Endothelial cell of umbilical vein (primary cell): ENCODE data around the gene APRT. TPM values are rescaled to one million over a fixed set of nuclear protein-coding genes. Genes with fewer than 3 reads are reported as not detected.
A peak's percentile ranks its signal among the peaks of the same experiment; 100 is the strongest.

Source experiments
- Bru-seq: library from RNA; stranded (reverse); fragments of 400-500 nt; gene quantifications from one replicate; lab custom pipeline; 2021; lab: Mats Ljungman, UMichigan
- BruChase-seq, 2 experiments: library from RNA; stranded (reverse); fragments of 400-500 nt; gene quantifications; one replicate each; lab custom pipeline; 2021; lab: Mats Ljungman, UMichigan
- BruUV-seq: library from RNA; stranded (reverse); fragments of 400-500 nt; replicated peaks from 2 replicates; lab custom pipeline; 2021; lab: Mats Ljungman, UMichigan
- CTCF ChIA-PET: fragments of 300-600, 350-600 bp; sonication (Branson Sonifier 250); formaldehyde crosslinking; loops from one replicate; lab custom pipeline; 2021; ENCODE audit warnings: antibody characterized with exemption, inconsistent platforms; lab: Charles Lee
- POLR2A ChIA-PET: fragments of 300-600, 350-600 bp; sonication (Branson Sonifier 250); formaldehyde crosslinking; loops from one replicate; lab custom pipeline; 2021; ENCODE audit warnings: antibody characterized with exemption, inconsistent platforms; lab: Charles Lee
- DNase-seq: peaks from one replicate; pipeline ENCODE4 v3.0.0-alpha.2; 2011; ENCODE audit warnings: low read depth, low spot score
- FAIRE-seq: peaks from 2 replicates; lab custom pipeline; 2011; peaks lifted over from hg19 to GRCh38; lab: Jason Lieb, UNC
- H2AFZ ChIP-seq: 2 replicates; pipeline ENCODE4 v1.6.0; 2012; ENCODE audit warnings: low read depth, low read length, control low read depth, inconsistent platforms
- H3K27ac ChIP-seq: 2 replicates; pipeline ENCODE4 v1.5.1; 2011; ENCODE audit warnings: low read depth, mild to moderate bottlenecking, control low read depth, low read length, moderate library complexity; ENCODE audit not compliant: insufficient read depth
- H3K27me3 ChIP-seq, 2 experiments: 2 replicates each; pipeline versions ENCODE4 v1.6.0 to v1.6.1; 2011; ENCODE audit warnings: low read length in 2 of 2, mixed read lengths in 1 of 2; ENCODE audit not compliant: control insufficient read depth in 2 of 2, insufficient read depth in 2 of 2
- H3K36me3 ChIP-seq, 2 experiments: 2 replicates in 1 of 2; 3 replicates in 1 of 2; pipeline ENCODE4 v1.5.1; 2011; ENCODE audit warnings: low read length in 2 of 2, mild to moderate bottlenecking in 1 of 2, moderate library complexity in 1 of 2; ENCODE audit not compliant: control insufficient read depth in 2 of 2, insufficient read depth in 2 of 2; ENCODE audit errors: extremely low read depth in 1 of 2
- H3K4me1 ChIP-seq: 3 replicates; pipeline ENCODE4 v1.5.1; 2011; ENCODE audit warnings: mild to moderate bottlenecking, low read length; ENCODE audit not compliant: control insufficient read depth, insufficient read depth; ENCODE audit errors: extremely low read depth
- H3K4me2 ChIP-seq: 2 replicates; pipeline ENCODE4 v1.6.1; 2011; ENCODE audit warnings: low read length, control low read depth, mixed read lengths; ENCODE audit not compliant: insufficient read depth
- H3K4me3 ChIP-seq, 3 experiments: fragments of 200-600 bp in 1 of 3; sonication (generic), shearing (Covaris generic) in 1 of 3; replicated peaks in 1 of 3; 2 replicates each; pipeline ENCODE4 v1.5.1; 2011 to 2016; ENCODE audit warnings: control low read depth in 3 of 3, low read length in 3 of 3, mild to moderate bottlenecking in 2 of 3, inconsistent platforms in 1 of 3, low read depth in 1 of 3, moderate library complexity in 1 of 3; ENCODE audit not compliant: insufficient read depth in 1 of 3
- H3K79me2 ChIP-seq: 2 replicates; pipeline ENCODE4 v1.6.0; 2012; ENCODE audit warnings: low read length, inconsistent platforms; ENCODE audit not compliant: control insufficient read depth, insufficient read depth
- H3K9ac ChIP-seq: replicated peaks from 2 replicates; pipeline ENCODE3; 2011; ENCODE audit warnings: low read length, control low read depth; ENCODE audit not compliant: insufficient read depth; ENCODE audit errors: extremely low read depth
- H3K9me1 ChIP-seq: replicated peaks from 3 replicates; pipeline ENCODE4 v1.6.0; 2011; ENCODE audit warnings: mild to moderate bottlenecking, low read length; ENCODE audit not compliant: control insufficient read depth, insufficient read depth; ENCODE audit errors: extremely low read depth
- H3K9me3 ChIP-seq: replicated peaks from 2 replicates; pipeline ENCODE4 v1.5.1; 2012; ENCODE audit warnings: low read length, inconsistent platforms; ENCODE audit not compliant: control insufficient read depth, insufficient read depth
- H4K20me1 ChIP-seq: replicated peaks from 2 replicates; pipeline ENCODE3; 2011; ENCODE audit warnings: mild to moderate bottlenecking, low read length; ENCODE audit not compliant: control insufficient read depth, insufficient read depth; ENCODE audit errors: extremely low read depth
- CTCF ChIP-seq, 2 donors: IDR thresholded peaks; 1 replicate in 1 of 2; 2 replicates in 1 of 2; pipeline ENCODE4 v1.5.1; 2011; ENCODE audit warnings: low read length in 2 of 2, mild to moderate bottlenecking in 2 of 2, moderate library complexity in 2 of 2, control low read depth in 1 of 2, inconsistent platforms in 1 of 2, low read depth in 1 of 2; ENCODE audit not compliant: insufficient read depth in 1 of 2; ENCODE audit errors: extremely low read depth in 1 of 2
- FOS ChIP-seq: IDR thresholded peaks from 2 replicates; pipeline ENCODE4 v1.6.1; 2011; ENCODE audit warnings: mild to moderate bottlenecking, low read length, moderate library complexity, borderline replicate concordance; ENCODE audit not compliant: insufficient read depth
- GATA2 ChIP-seq: IDR thresholded peaks from 2 replicates; pipeline ENCODE4 v1.7.0; 2011; ENCODE audit warnings: low read depth, mild to moderate bottlenecking, moderate library complexity, mixed read lengths, low read length; ENCODE audit not compliant: insufficient read length, insufficient read depth
- JUN ChIP-seq: IDR thresholded peaks from 2 replicates; pipeline ENCODE4 v1.6.1; 2011; ENCODE audit warnings: borderline replicate concordance, low read depth; ENCODE audit not compliant: insufficient read length, insufficient read depth
- MAX ChIP-seq: IDR thresholded peaks from 2 replicates; pipeline ENCODE4 v1.6.1; 2011; ENCODE audit not compliant: insufficient read depth, insufficient read length
- MYC ChIP-seq: IDR thresholded peaks from one replicate; pipeline ENCODE4 v1.6.1; 2011; ENCODE audit warnings: mild to moderate bottlenecking, low read depth, low read length
- POLR2A ChIP-seq: IDR thresholded peaks from 2 replicates; pipeline ENCODE4 v1.6.1; 2012; ENCODE audit warnings: low read depth, mild to moderate bottlenecking, control low read depth, low read length
- POLR2AphosphoS5 ChIP-seq: IDR thresholded peaks from 2 replicates; pipeline ENCODE4 v1.6.1; 2012; ENCODE audit warnings: low read depth, mild to moderate bottlenecking, control low read depth, low read length, moderate library complexity; ENCODE audit not compliant: insufficient read depth
- dilution Hi-C: fragments of 300-500 bp; cut with MboI; formaldehyde crosslinking; loops from one replicate; pipeline ENCODE4 v1.15.0; 2019; ENCODE audit warnings: low sequenced_read_pairs; ENCODE audit not compliant: extremely low pct_ligation_motif_present
- intact Hi-C: fragments of 100-400 bp; cut with micrococcal nuclease; formaldehyde crosslinking; loops from one replicate; pipeline ENCODE4 v1.10.0; 2022
- long read RNA-seq: library from polyadenylated mRNA; stranded (forward); transcript quantifications from one replicate; pipeline ENCODE4 v2.0.0, GENCODE V29; 2021
- polyA minus RNA-seq, 3 experiments: library from RNA; depleted of rRNA, polyadenylated mRNA; stranded (reverse); fragments of >200 nt; gene quantifications; 1 replicate in 1 of 3; 2 replicates in 2 of 3; pipeline ENCODE4 v1.2.3, GENCODE V29; 2011
- polyA plus RNA-seq, 4 experiments: library from polyadenylated mRNA; depleted of rRNA in 3 of 4; stranded (reverse) in 3 of 4; unstranded in 1 of 4; fragments of >200 nt; gene quantifications; 2 replicates each; pipeline versions ENCODE4 v1.2.1 to v1.2.3, GENCODE V29; 2011 to 2012; ENCODE audit warnings: missing spikeins in 1 of 4
- total RNA-seq: library from RNA; stranded (reverse); gene quantifications from 2 replicates; pipeline ENCODE4 v1.2.3, GENCODE V29; 2021

APRT gene
- total RNA-seq, result 148 and 152 TPM in 2 replicates
- 143 and 179 TPM in 2 replicates for polyA plus RNA-seq
- polyA plus RNA-seq (2011; cell fraction: cytosol; rRNA removed), result 95.1 and 129 TPM in 2 replicates
- polyA plus RNA-seq (2011; cell fraction: nucleus; rRNA removed), result 76.5 and 81.0 TPM in 2 replicates
- 172 and 240 TPM in 2 replicates for polyA plus RNA-seq (2012)
- 35.0 and 35.7 TPM in 2 replicates for polyA minus RNA-seq
- polyA minus RNA-seq (2011; cell fraction: cytosol; rRNA and poly(A)+ RNA removed), result 133 TPM
- 16.2 and 27.3 TPM in 2 replicates for polyA minus RNA-seq (2011; cell fraction: nucleus; rRNA and poly(A)+ RNA removed)
- Bru-seq, nascent RNA, result percentile 68 among the genes with signal in this experiment
- BruChase-seq, experiment 1, labeled RNA remaining after a 6-hour chase, result percentile 77 among the genes with signal in this experiment
- BruChase-seq, experiment 2, labeled RNA remaining after a 2-hour chase, result percentile 65 among the genes with signal in this experiment
- long read RNA-seq, transcript APRT-201 (5 exons, 947 nt), result major isoform, 424 of 637 reads
- long read RNA-seq, transcript APRT-202 (5 exons, 664 nt), result minor isoform, 158 of 637 reads
- long read RNA-seq, partial matches to known transcripts, result 3 of 637 reads
- long read RNA-seq, other reads (novel, unspliced or antisense), result 40 of 637 reads

- TF ChIP-seq JUN (no peak), MAX (peak; percentile 52), MYC (no peak), GATA2 (no peak), POLR2AphosphoS5 (peak; percentile 88), CTCF (IDR thresholded peaks at IDR 0.05; ENCODE audit: extremely low read depth in 1 of 2, insufficient read depth in 1 of 2, low read depth in 1 of 2, low read length in 2 of 2) (peak; percentile 16 to 37), POLR2A (peak; percentile 97), FOS (no peak)
- Histone ChIP-seq H3K27ac (peak within 1 kb of the TSS; percentile 49), H3K36me3 (peaks cover 4 to 12% of the 10 kb centered on the region in 2 experiments), H3K9me1 (no peaks in the 10 kb centered on the region), H2AFZ (peak within 1 kb of the TSS; percentile 96), H3K4me2 (peak within 1 kb of the TSS; percentile 85), H4K20me1 (no peaks in the 10 kb centered on the region), H3K9ac (peak within 1 kb of the TSS; percentile 57), H3K9me3 (no peaks in the 10 kb centered on the region), H3K4me1 (peaks cover 17% of the 10 kb centered on the region), H3K4me3 (peak within 1 kb of the TSS; percentile 42 to 54 (median 52)), H3K27me3 (no peaks in the 10 kb centered on the region), H3K79me2 (peaks cover 23% of the 10 kb centered on the region)
- BruUV-seq, result no TSS peak
- dilution Hi-C loops (no loop called here), intact Hi-C loops (loop anchor here (1.0 to 5.0 kb wide), 2 partner anchors 45 to 110 kb away; partner anchors contain the start of gene TRAPPC2L)
- DNase-seq (peak; percentile 94), FAIRE-seq (peak; percentile 98)
- ChIA-PET CTCF (interaction anchor here (0.6 to 4.9 kb wide), 9 partner anchors 28 to 404 kb away, joined by 3 to 50 read pairs (median 5); partner anchors contain the start of genes GALNS, PIEZO1 and TRAPPC2L), POLR2A (interaction anchor here (1.3 kb wide), 1 partner anchor 27 kb away, joined by 4 read pairs; the partner anchor contains the start of gene PIEZO1)
These were observed at the start of gene APRT for GRCh38 chr16:88811769-88812512. TSS of gene APRT (minus strand) at chr16:88811928. CDS start at chr16:88811899, 29 bp downstream.
